HepG2 (cell line): ENCODE measurements around the gene XPO5. TPM values are rescaled to one million over a fixed set of nuclear protein-coding genes. Genes with fewer than 3 reads are reported as not detected.
A peak's percentile ranks its signal among the peaks of the same experiment; 100 is the strongest.

Source experiments
- AKNA ChIP-seq: sonication (generic); formaldehyde crosslinking; IDR thresholded peaks from 2 replicates; pipeline ENCODE4 v1.4.0; 2020; ENCODE audit warnings: missing genetic modification reagents, borderline replicate concordance
- FOXC1 ChIP-seq: sonication (generic); formaldehyde crosslinking; IDR thresholded peaks from 2 replicates; pipeline ENCODE4 v1.8.0; 2022; ENCODE audit warnings: mild to moderate bottlenecking, missing genetic modification reagents, borderline replicate concordance
- HMG20A ChIP-seq: IDR thresholded peaks from 2 replicates; pipeline ENCODE4 v1.6.1; 2016; ENCODE audit warnings: borderline replicate concordance
- PLSCR1 ChIP-seq: sonication (generic); formaldehyde crosslinking; IDR thresholded peaks from 2 replicates; pipeline ENCODE4 v1.5.0; 2020; ENCODE audit warnings: missing genetic modification reagents, mild to moderate bottlenecking, borderline replicate concordance
- RFX5 ChIP-seq: IDR thresholded peaks from 2 replicates; pipeline ENCODE4 v1.6.1; 2011; ENCODE audit warnings: low read depth, low read length, improper control_type of control experiment
- RFXANK ChIP-seq: IDR thresholded peaks from 2 replicates; pipeline ENCODE4 v1.6.1; 2016
- SIN3B ChIP-seq: fragments of 150-350 bp; IDR thresholded peaks from 2 replicates; pipeline ENCODE4 v1.6.1; 2014; ENCODE audit warnings: low read length
- TEAD3 ChIP-seq: optimal IDR thresholded peaks from 2 replicates; pipeline ENCODE3; 2016; ENCODE audit warnings: borderline replicate concordance
- ZBTB33 ChIP-seq: sonication (generic); formaldehyde crosslinking; IDR thresholded peaks from 2 replicates; pipeline ENCODE4 v1.4.0; 2020; ENCODE audit warnings: missing genetic modification reagents
- ZBTB39 ChIP-seq: sonication (generic); formaldehyde crosslinking; IDR thresholded peaks from 2 replicates; pipeline ENCODE4 v1.5.0; 2020; ENCODE audit warnings: missing genetic modification reagents
- ZBTB7B ChIP-seq: sonication (generic); formaldehyde crosslinking; IDR thresholded peaks from 2 replicates; pipeline ENCODE4 v1.4.0; 2020; ENCODE audit warnings: missing genetic modification reagents
- ZFP37 ChIP-seq: sonication (generic); formaldehyde crosslinking; IDR thresholded peaks from 2 replicates; pipeline ENCODE4 v1.4.0; 2020; ENCODE audit warnings: missing genetic modification reagents, borderline replicate concordance
- ZFP82 ChIP-seq: sonication (generic); formaldehyde crosslinking; IDR thresholded peaks from 2 replicates; pipeline ENCODE4 v1.5.1; 2020; ENCODE audit warnings: mild to moderate bottlenecking, missing genetic modification reagents, borderline replicate concordance
- ZNF17 ChIP-seq: sonication (generic); formaldehyde crosslinking; IDR thresholded peaks from 2 replicates; pipeline ENCODE4 v1.5.0; 2020; ENCODE audit warnings: mild to moderate bottlenecking, missing genetic modification reagents
- ZNF24 ChIP-seq: fragments of 450-650 bp; IDR thresholded peaks from 2 replicates; pipeline ENCODE4 v1.6.1; 2017; ENCODE audit warnings: antibody characterized with exemption, mild to moderate bottlenecking
- ZNF3 ChIP-seq: IDR thresholded peaks from 2 replicates; pipeline ENCODE4 v1.7.0; 2017; ENCODE audit warnings: inconsistent platforms
- ZNF414 ChIP-seq: sonication (generic); formaldehyde crosslinking; IDR thresholded peaks from 2 replicates; pipeline ENCODE4 v1.5.0; 2020; ENCODE audit warnings: missing genetic modification reagents
- ZNF724P ChIP-seq: sonication (generic); formaldehyde crosslinking; IDR thresholded peaks from 2 replicates; pipeline ENCODE4 v1.8.0; 2022; ENCODE audit warnings: missing genetic modification reagents, borderline replicate concordance
- ZNF776 ChIP-seq: sonication (generic); formaldehyde crosslinking; IDR thresholded peaks from 2 replicates; pipeline ENCODE4 v1.4.0; 2020; ENCODE audit warnings: mild to moderate bottlenecking, missing genetic modification reagents
- polyA plus RNA-seq, 8 experiments: library from polyadenylated mRNA; depleted of rRNA in 3 of 8; stranded (reverse) in 7 of 8; unstranded in 1 of 8; fragments of >200 nt; fragmentation: Illumina TruSeq in 4 of 8; extraction: Trizol in 4 of 8; gene quantifications; 2 replicates each; pipeline versions ENCODE4 v1.2.1 to v1.2.3, GENCODE V29; 2011 to 2016; ENCODE audit warnings: low read depth in 4 of 8, missing spikeins in 1 of 8, mixed read lengths in 1 of 8; ENCODE audit not compliant: insufficient read depth in 1 of 8
- total RNA-seq, 5 experiments: library from RNA; depleted of rRNA; stranded (reverse); fragments of >200 nt; fragmentation: Illumina TruSeq; extraction: Trizol; gene quantifications; 2 replicates each; pipeline ENCODE4 v1.2.3, GENCODE V29; 2016; ENCODE audit warnings: low read depth in 1 of 5

The XPO5 gene
- total and polyA plus RNA-seq, 2 of the 13 experiments (the other 11 are each of a cell fraction or from before 2014, with no cell fraction given) = 52.2 to 68.0 TPM

GRCh38 chr6:43488667-43489276 is 87.1 kb downstream of the XPO5 start (continued):
- TF ChIP-seq AKNA (CRISPR knock-in tag) = no peak
- TF ChIP-seq HMG20A (CRISPR knock-in tag) = peak; percentile 45; the same call in 1 of the 2 replicates
- TF ChIP-seq ZNF776 (CRISPR knock-in tag) = no peak
- TF ChIP-seq TEAD3 (CRISPR knock-in tag) = peak; percentile 47
- TF ChIP-seq ZFP37 (CRISPR knock-in tag) = 0 out of 2 replicates have a peak, but pooled peaks have one; percentile 34
- TF ChIP-seq FOXC1 = no peak
- no peak for TF ChIP-seq SIN3B
- TF ChIP-seq ZNF24 = no peak
- 0 out of 2 replicates have a peak, but pooled peaks have one; percentile 27 for TF ChIP-seq RFXANK (CRISPR knock-in tag)
- no peak for TF ChIP-seq ZFP82 (CRISPR knock-in tag)
- no peak for TF ChIP-seq ZNF3 (CRISPR knock-in tag)
- no peak for TF ChIP-seq ZNF17
- TF ChIP-seq PLSCR1 (CRISPR knock-in tag) = no peak
- no peak; the same call in 1 of the 2 replicates for TF ChIP-seq ZBTB33
- no peak for TF ChIP-seq ZNF414 (CRISPR knock-in tag)
- TF ChIP-seq RFX5 = no peak
- TF ChIP-seq ZNF724P (CRISPR knock-in tag) = 0 out of 2 replicates have a peak, but pooled peaks have one; percentile 39
- TF ChIP-seq ZBTB7B = no peak
- no peak for TF ChIP-seq ZBTB39 (CRISPR knock-in tag)
